Raji (cell line): ENCODE measurements around the gene PPP1R15A.

ENCODE experiments used
- POLR2A ChIP-seq: IDR thresholded peaks from 2 replicates; pipeline ENCODE4 v1.6.1; 2011; ENCODE audit warnings: low read depth, low read length, control low read depth; ENCODE audit not compliant: insufficient read depth

The PPP1R15A gene

DNA sequence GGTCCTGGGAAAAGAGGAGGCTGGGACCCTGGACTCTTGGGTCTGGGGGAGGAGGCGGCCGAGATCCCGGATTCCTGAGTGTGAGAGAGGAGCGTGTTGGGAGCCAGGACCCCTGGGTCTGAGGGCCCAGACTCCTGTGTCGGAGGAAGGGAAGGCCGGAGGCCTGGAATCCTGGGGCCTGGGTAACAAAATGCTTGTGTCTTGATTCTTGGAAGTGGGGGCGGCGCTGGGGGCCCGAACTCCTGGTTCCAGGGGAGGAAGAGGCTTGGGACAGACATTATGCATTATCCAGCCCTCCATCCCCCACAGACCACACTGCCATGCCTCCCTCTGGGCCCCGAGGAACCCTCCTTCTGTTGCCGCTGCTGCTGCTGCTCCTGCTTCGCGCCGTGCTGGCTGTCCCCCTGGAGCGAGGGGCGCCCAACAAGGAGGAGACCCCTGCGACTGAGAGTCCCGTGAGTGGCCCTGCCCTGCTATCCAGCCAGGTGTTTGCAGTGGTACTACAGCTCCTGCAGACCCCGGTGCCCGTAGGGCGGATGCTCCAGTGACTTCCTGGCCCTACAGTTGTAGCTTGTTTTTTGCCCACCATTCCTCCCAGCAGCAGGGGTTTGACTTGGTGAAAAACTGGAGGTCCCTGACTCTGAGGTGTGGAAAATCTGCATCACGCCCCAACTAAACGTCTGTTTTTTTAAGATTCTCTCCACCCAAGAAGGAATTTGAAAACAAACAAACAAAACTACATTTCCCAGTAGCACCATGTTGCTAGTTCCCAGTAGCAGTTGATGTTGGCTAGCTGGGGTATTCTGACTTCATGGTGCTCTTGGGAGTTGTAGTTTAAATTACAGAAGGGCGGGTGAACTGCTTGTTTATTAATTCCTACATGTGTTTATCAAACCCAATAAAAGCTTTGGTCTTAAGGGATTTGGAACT, 28.5 kb downstream of the PPP1R15A start:
- TF ChIP-seq POLR2A, result no peak

- no peak for TF ChIP-seq POLR2A
Measured at GRCh38 chr19:48905664-48906063, 33.4 kb downstream of the PPP1R15A start.

DNA sequence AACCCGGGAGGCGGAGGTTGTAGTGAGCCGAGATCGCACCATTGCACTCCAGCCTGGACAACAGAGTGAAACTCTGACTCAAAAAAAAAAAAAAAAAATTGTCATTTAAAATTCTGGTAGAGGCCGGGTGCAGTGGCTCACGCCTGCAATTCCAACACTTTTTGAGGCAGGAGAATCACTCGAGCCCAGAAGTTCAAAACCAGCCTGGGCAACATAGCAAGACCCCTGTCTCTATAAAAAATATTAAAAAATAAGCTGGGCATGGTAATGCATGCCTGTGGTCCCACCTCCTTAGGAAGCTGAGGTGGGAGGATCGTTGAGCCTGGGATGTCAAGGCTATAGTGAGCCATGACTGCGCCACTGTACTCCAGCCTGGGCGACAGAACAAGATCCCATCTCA, 34.1 kb downstream of the PPP1R15A start:
- no peak for TF ChIP-seq POLR2A

DNA sequence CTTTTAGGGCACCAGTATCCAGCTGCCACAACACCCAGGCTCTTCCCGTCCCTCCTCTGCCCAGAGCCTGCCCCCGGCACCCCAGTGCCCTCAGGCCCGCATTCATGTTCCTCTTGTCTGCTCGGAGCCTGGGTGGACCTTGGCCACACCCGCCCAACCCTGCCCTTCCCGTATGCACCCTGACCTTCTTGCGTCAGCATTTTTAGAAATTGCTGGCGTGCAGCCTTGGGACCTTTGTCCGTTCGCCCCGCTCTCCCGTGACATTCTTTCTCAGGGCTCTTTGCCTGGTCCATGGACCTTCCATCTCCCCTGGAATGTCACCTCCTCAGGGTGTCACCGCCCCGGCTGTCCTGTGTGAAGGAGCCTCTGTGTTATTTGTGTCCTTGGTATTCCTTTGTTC, 35.5 kb downstream of the PPP1R15A start:
- TF ChIP-seq POLR2A, result no peak

DNA sequence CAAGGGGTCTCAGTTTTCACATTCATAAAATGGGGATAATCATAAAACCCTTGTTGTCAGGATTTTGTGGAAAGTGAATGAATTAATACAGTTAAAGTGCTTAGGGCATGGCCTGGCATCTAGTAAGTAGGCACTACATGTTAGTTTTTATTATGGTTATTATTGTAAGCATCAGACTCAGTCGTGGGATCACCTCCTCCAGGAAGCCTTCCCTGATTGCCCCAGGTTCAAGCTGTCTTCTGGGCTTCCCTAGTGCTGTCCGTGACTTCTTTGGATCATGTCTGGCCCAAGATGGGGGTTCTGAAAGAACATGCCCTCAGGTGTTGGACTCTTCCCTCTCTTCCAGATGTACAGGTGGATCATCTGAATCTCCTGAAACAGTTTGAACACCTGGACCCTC, 38.6 kb downstream of the PPP1R15A start:
- no peak for TF ChIP-seq POLR2A

DNA sequence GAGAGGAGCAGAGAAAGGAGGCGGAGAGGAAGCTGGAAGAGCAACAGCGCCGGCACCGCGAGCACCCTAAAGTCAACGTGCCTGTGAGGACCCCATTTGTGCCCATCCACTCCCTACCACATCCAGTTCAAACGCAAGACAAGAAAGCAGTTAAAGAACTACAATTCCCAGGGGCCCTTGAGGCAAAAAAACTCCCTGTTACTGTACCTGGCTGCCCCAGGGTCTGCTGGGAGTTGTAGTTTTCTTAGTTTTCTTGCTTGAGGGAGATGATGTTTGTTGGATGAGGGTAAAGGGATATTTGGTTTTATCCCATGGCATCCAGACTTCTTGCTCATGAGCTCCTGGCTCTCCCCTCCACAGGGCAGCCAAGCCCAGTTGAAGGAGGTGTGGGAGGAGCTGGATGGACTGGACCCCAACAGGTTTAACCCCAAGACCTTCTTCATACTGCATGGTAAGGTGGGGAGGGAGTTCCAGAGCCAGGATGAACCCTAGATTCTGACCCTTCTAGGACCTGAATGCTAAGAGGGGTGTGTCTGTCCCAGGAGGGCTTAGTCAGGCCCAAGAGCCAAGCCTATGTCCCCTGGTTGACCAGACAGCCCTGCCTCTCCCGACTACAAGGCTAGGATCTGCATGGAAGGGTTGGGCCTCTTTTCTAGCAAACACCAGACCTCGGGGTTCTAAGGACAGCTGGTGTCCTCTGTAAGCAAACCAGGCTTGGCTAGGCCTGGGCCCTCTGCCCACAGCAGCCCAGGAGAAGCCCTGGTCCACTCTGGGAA, 41.1 kb downstream of the PPP1R15A start:
- no peak for TF ChIP-seq POLR2A

DNA sequence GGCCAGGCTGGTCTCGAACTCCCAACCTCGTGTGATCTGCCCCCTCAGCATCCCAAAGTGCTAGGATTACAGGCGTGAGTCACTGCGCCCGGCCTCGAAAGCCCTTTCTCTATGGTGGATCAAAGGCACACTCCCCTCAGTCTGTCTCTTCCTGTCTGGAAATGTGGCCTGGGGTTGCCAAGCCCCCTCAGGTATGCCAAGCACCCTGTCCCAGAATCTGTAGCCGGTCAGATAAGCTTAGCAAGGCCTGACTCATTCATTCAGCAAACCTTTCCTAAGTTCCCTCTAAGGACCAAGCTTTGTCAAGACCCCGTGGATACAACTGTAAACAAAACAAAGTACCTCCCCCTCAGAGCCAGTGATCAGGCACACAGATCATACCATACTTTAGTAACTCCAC, 42.0 kb downstream of the PPP1R15A start:
- no peak for TF ChIP-seq POLR2A

- TF ChIP-seq POLR2A, result no peak
Measured at GRCh38 chr19:48915757-48916156, 43.5 kb downstream of the PPP1R15A start.

DNA sequence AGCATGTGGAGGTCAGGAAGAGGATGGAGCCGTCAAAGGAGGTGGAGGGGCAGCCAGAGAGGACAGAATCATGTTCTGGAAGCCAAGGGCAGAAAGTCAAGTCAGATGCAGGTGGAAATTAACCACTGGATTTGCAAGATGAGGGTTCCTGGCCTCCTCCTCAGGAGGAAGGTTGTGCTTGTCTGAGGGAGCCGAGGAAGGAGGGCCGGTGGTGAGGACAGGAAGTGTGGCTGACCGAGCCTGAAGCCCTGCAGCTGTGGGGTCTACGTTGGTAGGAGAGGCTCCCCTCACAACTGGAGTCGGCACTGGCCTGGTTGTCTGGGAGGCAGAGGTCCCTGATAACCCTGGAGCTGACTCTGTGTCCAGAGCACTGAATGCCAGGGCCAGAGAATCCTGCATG, 45.9 kb downstream of the PPP1R15A start:
- TF ChIP-seq POLR2A, result no peak

GRCh38 chr19:48918801-48919247, 46.6 kb downstream of the PPP1R15A start:
- TF ChIP-seq POLR2A, result no peak

DNA sequence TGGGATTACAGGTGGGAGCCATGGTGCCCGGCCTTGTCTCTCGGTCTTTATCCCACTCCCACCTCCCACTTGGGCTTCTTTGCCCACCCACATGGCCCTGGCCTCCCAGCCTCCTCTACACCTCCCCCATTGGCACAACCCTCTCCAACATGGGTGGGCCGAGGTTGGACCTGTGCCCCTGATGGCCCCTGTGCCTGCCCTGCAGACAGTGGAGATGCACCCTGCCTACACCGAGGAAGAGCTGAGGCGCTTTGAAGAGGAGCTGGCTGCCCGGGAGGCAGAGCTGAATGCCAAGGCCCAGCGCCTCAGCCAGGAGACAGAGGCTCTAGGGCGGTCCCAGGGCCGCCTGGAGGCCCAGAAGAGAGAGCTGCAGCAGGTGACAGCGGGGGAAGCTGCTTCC, 48.7 kb downstream of the PPP1R15A start:
- no peak for TF ChIP-seq POLR2A

- TF ChIP-seq POLR2A, result no peak
Measured at GRCh38 chr19:48921721-48922500, 49.7 kb downstream of the PPP1R15A start.

DNA sequence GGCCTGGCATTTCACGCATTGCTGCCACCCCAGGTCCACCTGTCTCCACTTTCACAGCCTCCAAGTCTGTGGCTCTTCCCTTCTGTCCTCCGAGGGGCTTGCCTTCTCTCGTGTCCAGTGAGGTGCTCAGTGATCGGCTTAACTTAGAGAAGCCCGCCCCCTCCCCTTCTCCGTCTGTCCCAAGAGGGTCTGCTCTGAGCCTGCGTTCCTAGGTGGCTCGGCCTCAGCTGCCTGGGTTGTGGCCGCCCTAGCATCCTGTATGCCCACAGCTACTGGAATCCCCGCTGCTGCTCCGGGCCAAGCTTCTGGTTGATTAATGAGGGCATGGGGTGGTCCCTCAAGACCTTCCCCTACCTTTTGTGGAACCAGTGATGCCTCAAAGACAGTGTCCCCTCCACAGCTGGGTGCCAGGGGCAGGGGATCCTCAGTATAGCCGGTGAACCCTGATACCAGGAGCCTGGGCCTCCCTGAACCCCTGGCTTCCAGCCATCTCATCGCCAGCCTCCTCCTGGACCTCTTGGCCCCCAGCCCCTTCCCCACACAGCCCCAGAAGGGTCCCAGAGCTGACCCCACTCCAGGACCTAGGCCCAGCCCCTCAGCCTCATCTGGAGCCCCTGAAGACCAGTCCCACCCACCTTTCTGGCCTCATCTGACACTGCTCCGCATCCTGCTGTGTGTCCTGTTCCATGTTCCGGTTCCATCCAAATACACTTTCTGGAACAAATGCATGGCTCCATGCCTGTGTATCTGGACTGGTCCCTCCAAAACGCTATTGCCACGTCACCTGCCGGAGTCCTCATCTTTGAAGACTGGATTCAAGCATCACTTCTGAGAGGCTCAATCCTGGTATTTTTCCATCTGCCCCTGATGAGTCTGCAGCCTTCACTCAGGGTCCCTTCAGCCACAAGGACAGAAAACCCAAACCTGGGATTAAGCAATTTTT, 50.6 kb downstream of the PPP1R15A start:
- TF ChIP-seq POLR2A, result no peak

- no peak for TF ChIP-seq POLR2A
Measured at GRCh38 chr19:48925240-48925843, 53.1 kb downstream of the PPP1R15A start.
